Smooth muscle cell (in vitro differentiated cells): ENCODE data around the gene HCFC1. TPM values are rescaled to one million over a fixed set of nuclear protein-coding genes. Genes with fewer than 3 reads are reported as not detected.

ENCODE experiments used
- DNase-seq: peaks from one replicate; lab custom pipeline; 2025; ENCODE audit not compliant: unreplicated experiment; lab: John Stamatoyannopoulos, UW
- H2AFZ ChIP-seq: fragments of 200-600 bp; sonication (generic); 2 replicates; pipeline ENCODE4 v1.6.0; 2016; ENCODE audit warnings: antibody characterized with exemption, low read depth, mild to moderate bottlenecking
- H3F3A ChIP-seq: fragments of 200-600 bp; sonication (generic); 2 replicates; pipeline ENCODE4 v1.6.0; 2017; ENCODE audit warnings: antibody characterized with exemption, low read depth
- H3K27ac ChIP-seq: fragments of 200-600 bp; sonication (generic); 2 replicates; pipeline ENCODE4 v1.5.1; 2016; ENCODE audit warnings: low read depth, mild to moderate bottlenecking
- H3K27me3 ChIP-seq: fragments of 200-600 bp; sonication (generic); 2 replicates; pipeline ENCODE4 v1.6.1; 2016; ENCODE audit warnings: low read depth, mild to moderate bottlenecking
- H3K36me3 ChIP-seq: fragments of 200-600 bp; sonication (generic); 2 replicates; pipeline ENCODE4 v1.5.1; 2016; ENCODE audit warnings: low read depth
- H3K4me1 ChIP-seq: fragments of 200-600 bp; sonication (generic); 2 replicates; pipeline ENCODE4 v1.5.1; 2016; ENCODE audit warnings: low read depth
- H3K4me2 ChIP-seq: fragments of 200-600 bp; sonication (generic); 2 replicates; pipeline ENCODE4 v1.6.0; 2016; ENCODE audit warnings: mild to moderate bottlenecking
- H3K4me3 ChIP-seq: fragments of 200-600 bp; sonication (generic); 2 replicates; pipeline ENCODE4 v1.5.1; 2016; ENCODE audit warnings: mild to moderate bottlenecking
- H3K79me2 ChIP-seq: fragments of 200-600 bp; sonication (generic); 2 replicates; pipeline ENCODE4 v1.6.0; 2016; ENCODE audit warnings: low read depth, mild to moderate bottlenecking
- H3K9ac ChIP-seq: fragments of 200-600 bp; sonication (generic); 2 replicates; pipeline ENCODE4 v1.6.0; 2016; ENCODE audit warnings: low read depth
- H3K9me3 ChIP-seq: fragments of 200-600 bp; sonication (generic); replicated peaks from 2 replicates; pipeline ENCODE4 v1.5.1; 2016; ENCODE audit warnings: low read depth
- H4K20me1 ChIP-seq: fragments of 200-600 bp; sonication (generic); 2 replicates; pipeline ENCODE4 v1.6.0; 2016; ENCODE audit warnings: low read depth
- CTCF ChIP-seq: fragments of 200-600 bp; sonication (generic); IDR thresholded peaks from 2 replicates; pipeline ENCODE4 v1.5.1; 2017; ENCODE audit warnings: borderline replicate concordance, mild to moderate bottlenecking, antibody characterized with exemption; ENCODE audit not compliant: insufficient read depth, poor library complexity, severe bottlenecking
- WGBS: methylation state at CpG from one replicate; pipeline ENCODE4 v1.1.7; 2016; ENCODE audit warnings: low lambda C conversion rate; 5-methylcytosine and 5-hydroxymethylcytosine counted together
- polyA plus RNA-seq: library from polyadenylated mRNA; unstranded; fragments of >200 nt; fragmentation: Nextera tagmentation; extraction: Ambion mirVana; gene quantifications from 2 replicates; pipeline ENCODE4 v1.2.1, GENCODE V29; 2016
- total RNA-seq: library from RNA; depleted of rRNA; stranded (reverse); fragments of >200 nt; gene quantifications from 2 replicates; pipeline ENCODE4 v1.2.3, GENCODE V29; 2014

HCFC1 gene
- total and polyA plus RNA-seq, 2 experiments from 2014 or later = 22.8 to 23.3 TPM

- Histone ChIP-seq H3K9me3 (no peaks in the 10 kb centered on the region), H3K4me1 (no peaks in the 10 kb centered on the region), H3F3A (no peaks in the 10 kb centered on the region), H4K20me1 (no peaks in the 10 kb centered on the region), H3K9ac (no peak overlapping the region), H3K27ac (no peak overlapping the region), H3K36me3 (no peaks in the 10 kb centered on the region), H2AFZ (no peak overlapping the region), H3K79me2 (no peaks in the 10 kb centered on the region), H3K4me2 (no peak overlapping the region), H3K27me3 (no peaks in the 10 kb centered on the region), H3K4me3 (no peak overlapping the region)
- DNase-seq = no peak
- no peak for TF ChIP-seq CTCF
- WGBS = 85% methylated on average over 10 of the region's 10 CpGs
These were observed 22.4 kb upstream of the HCFC1 start for GRCh38 chrX:153993978-153994377.

- no peaks in the 10 kb centered on the region for H3K27me3 ChIP-seq
- no peak overlapping the region for H3K9ac ChIP-seq
- H3K4me1 ChIP-seq = no peaks in the 10 kb centered on the region
- 90% methylated on average over 12 of the region's 12 CpGs for WGBS
- no peak overlapping the region for H2AFZ ChIP-seq
- no peak overlapping the region for H3K4me3 ChIP-seq
- no peaks in the 10 kb centered on the region for H3K36me3 ChIP-seq
- no peaks in the 10 kb centered on the region for H3K79me2 ChIP-seq
- no peak overlapping the region for H3K4me2 ChIP-seq
- no peak for DNase-seq
- no peaks in the 10 kb centered on the region for H3K9me3 ChIP-seq
- TF ChIP-seq CTCF = no peak
- H3K27ac ChIP-seq = no peak overlapping the region
- H3F3A ChIP-seq = no peaks in the 10 kb centered on the region
- no peaks in the 10 kb centered on the region for H4K20me1 ChIP-seq
These were observed 21.5 kb upstream of the HCFC1 start for GRCh38 chrX:153993079-153993478.

- Histone ChIP-seq H3K4me1 (no peaks in the 10 kb centered on the region), H3K79me2 (no peaks in the 10 kb centered on the region), H3K9me3 (no peaks in the 10 kb centered on the region), H3K9ac (no peak overlapping the region), H3K36me3 (no peaks in the 10 kb centered on the region), H2AFZ (no peak overlapping the region), H3K27me3 (no peaks in the 10 kb centered on the region), H3K4me3 (no peak overlapping the region), H3F3A (no peaks in the 10 kb centered on the region), H3K4me2 (no peak overlapping the region), H3K27ac (no peak overlapping the region), H4K20me1 (no peaks in the 10 kb centered on the region)
- no peak for TF ChIP-seq CTCF
- no peak for DNase-seq
- 91% methylated on average over 8 of the region's 8 CpGs for WGBS
These were observed 20.6 kb upstream of the HCFC1 start for GRCh38 chrX:153992180-153992579.

- Histone ChIP-seq H3K36me3 (no peaks in the 10 kb centered on the region), H3K27me3 (no peaks in the 10 kb centered on the region), H3K4me2 (no peak overlapping the region), H2AFZ (no peak overlapping the region), H3F3A (no peaks in the 10 kb centered on the region), H3K27ac (no peak overlapping the region), H3K4me1 (no peaks in the 10 kb centered on the region), H3K79me2 (no peaks in the 10 kb centered on the region), H3K4me3 (no peak overlapping the region), H3K9ac (no peak overlapping the region), H4K20me1 (no peaks in the 10 kb centered on the region), H3K9me3 (no peaks in the 10 kb centered on the region)
- 100% methylated on average over 3 of the region's 3 CpGs for WGBS
- no peak for TF ChIP-seq CTCF
- no peak for DNase-seq
These were observed 19.5 kb upstream of the HCFC1 start for GRCh38 chrX:153991013-153991580.
